Osteoblast (primary cell): ENCODE data around the gene ATG5. TPM values are rescaled to one million over a fixed set of nuclear protein-coding genes. Genes with fewer than 3 reads are reported as not detected.

Experiments
- DNase-seq: peaks from one replicate; pipeline ENCODE4 v3.0.0; 2011; ENCODE audit warnings: low spot score, mixed read lengths; ENCODE audit not compliant: insufficient read length; ENCODE audit errors: missing footprints
- H2AFZ ChIP-seq: 2 replicates; pipeline ENCODE4 v1.6.0; 2011; ENCODE audit warnings: mild to moderate bottlenecking, low read length
- H3K27ac ChIP-seq: 2 replicates; pipeline ENCODE4 v1.5.1; 2011; ENCODE audit warnings: mild to moderate bottlenecking, low read depth, low read length, moderate library complexity
- H3K27me3 ChIP-seq: 2 replicates; pipeline ENCODE4 v1.6.0; 2012; ENCODE audit warnings: mild to moderate bottlenecking, control low read depth, inconsistent platforms, low read length, moderate library complexity; ENCODE audit not compliant: insufficient read depth
- H3K36me3 ChIP-seq: 2 replicates; pipeline ENCODE4 v1.5.1; 2011; ENCODE audit warnings: mild to moderate bottlenecking, low read length, control low read depth, moderate library complexity; ENCODE audit not compliant: insufficient read depth
- H3K4me1 ChIP-seq: 2 replicates; pipeline ENCODE4 v1.5.1; 2011; ENCODE audit warnings: mild to moderate bottlenecking, low read length, control low read depth, moderate library complexity; ENCODE audit not compliant: insufficient read depth
- H3K4me2 ChIP-seq: 2 replicates; pipeline ENCODE4 v1.6.0; 2011; ENCODE audit warnings: mild to moderate bottlenecking, low read length; ENCODE audit not compliant: insufficient read depth
- H3K4me3 ChIP-seq: fragments of 200-600 bp; sonication (generic); 3 replicates; pipeline ENCODE4 v1.5.1; 2012; ENCODE audit warnings: mild to moderate bottlenecking, low read length, inconsistent platforms; ENCODE audit not compliant: insufficient read depth
- H3K79me2 ChIP-seq: 2 replicates; pipeline ENCODE4 v1.6.0; 2012; ENCODE audit warnings: mild to moderate bottlenecking, low read length, control low read depth, inconsistent platforms; ENCODE audit not compliant: insufficient read depth
- H3K9me3 ChIP-seq: 2 replicates; pipeline ENCODE4 v1.5.1; 2011; ENCODE audit warnings: low read depth, low read length, control low read depth
- H4K20me1 ChIP-seq: 2 replicates; pipeline ENCODE4 v1.6.0; 2012; ENCODE audit warnings: mild to moderate bottlenecking, low read length, control low read depth; ENCODE audit not compliant: insufficient read depth
- total RNA-seq: library from RNA; depleted of rRNA; stranded (reverse); fragments of >200 nt; gene quantifications from 2 replicates; pipeline ENCODE4 v1.2.3, GENCODE V29; 2012
- TF ChIP-seq, protein P1 (sequence below): IDR thresholded peaks from 2 replicates; pipeline ENCODE4 v1.5.1; 2011; ENCODE audit warnings: mild to moderate bottlenecking, low read depth, low read length, moderate library complexity; ENCODE audit errors: extremely low read depth

The ATG5 gene
- total RNA-seq, 1 donor, result 59.0 TPM

DNA sequence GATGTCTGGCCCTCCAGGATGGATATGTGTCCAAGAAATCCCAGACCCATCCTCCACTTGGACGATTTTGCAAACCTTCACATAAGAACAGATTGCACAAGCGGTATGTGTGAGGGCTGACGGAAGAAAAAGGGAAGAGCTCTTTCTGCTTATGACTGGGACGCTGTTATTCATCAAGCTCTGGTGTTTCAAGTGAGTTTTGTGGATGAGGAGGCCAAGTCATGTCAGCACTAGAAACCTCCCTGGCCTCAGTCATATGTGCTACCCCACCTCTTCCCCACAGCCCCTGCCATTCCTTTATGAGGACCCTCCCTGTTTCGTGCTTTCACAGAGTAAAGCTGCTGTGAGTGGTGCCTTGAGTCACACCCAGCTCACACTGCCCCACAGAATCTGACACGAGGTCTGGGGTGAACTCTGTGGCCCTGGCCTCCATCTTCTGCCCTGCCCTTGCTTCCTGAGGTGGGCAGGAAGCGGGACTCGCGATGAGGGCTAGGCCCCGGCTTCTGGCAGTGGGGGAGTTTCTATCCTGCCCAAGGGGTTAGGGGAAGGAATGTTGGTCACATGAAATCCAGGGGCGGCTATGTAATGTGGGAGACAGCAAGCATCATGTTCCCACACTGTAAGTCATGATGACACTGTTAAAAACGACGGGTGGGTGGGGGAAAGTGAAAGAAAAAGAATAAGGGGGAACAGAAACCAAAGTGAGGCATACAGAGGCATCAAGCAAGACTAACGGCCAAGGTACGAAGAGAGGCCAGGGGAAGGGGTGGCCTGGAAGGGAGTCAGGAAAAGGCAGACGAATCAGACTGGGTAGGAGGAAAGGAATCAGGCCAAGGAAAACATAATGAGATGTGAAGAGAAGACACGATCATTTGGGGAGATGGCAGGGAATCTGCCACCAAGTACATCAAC, 161.3 kb downstream of the ATG5 start:
- H4K20me1 ChIP-seq, result no peaks in the 10 kb centered on the region
- no peaks in the 10 kb centered on the region for H3K9me3 ChIP-seq
- peak overlapping the region; percentile 95 for H3K27ac ChIP-seq
- H2AFZ ChIP-seq, result peak overlapping the region; percentile 52
- peak; percentile 84 for DNase-seq
- peak overlapping the region; percentile 65 for H3K4me2 ChIP-seq
- TF ChIP-seq, protein P1, sequence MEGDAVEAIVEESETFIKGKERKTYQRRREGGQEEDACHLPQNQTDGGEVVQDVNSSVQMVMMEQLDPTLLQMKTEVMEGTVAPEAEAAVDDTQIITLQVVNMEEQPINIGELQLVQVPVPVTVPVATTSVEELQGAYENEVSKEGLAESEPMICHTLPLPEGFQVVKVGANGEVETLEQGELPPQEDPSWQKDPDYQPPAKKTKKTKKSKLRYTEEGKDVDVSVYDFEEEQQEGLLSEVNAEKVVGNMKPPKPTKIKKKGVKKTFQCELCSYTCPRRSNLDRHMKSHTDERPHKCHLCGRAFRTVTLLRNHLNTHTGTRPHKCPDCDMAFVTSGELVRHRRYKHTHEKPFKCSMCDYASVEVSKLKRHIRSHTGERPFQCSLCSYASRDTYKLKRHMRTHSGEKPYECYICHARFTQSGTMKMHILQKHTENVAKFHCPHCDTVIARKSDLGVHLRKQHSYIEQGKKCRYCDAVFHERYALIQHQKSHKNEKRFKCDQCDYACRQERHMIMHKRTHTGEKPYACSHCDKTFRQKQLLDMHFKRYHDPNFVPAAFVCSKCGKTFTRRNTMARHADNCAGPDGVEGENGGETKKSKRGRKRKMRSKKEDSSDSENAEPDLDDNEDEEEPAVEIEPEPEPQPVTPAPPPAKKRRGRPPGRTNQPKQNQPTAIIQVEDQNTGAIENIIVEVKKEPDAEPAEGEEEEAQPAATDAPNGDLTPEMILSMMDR, result no peak
- peaks cover 35% of the 10 kb centered on the region for H3K4me1 ChIP-seq
- no peaks in the 10 kb centered on the region for H3K36me3 ChIP-seq
- H3K27me3 ChIP-seq, result no peaks in the 10 kb centered on the region
- H3K79me2 ChIP-seq, result no peaks in the 10 kb centered on the region
- peak overlapping the region; percentile 14 for H3K4me3 ChIP-seq

DNA sequence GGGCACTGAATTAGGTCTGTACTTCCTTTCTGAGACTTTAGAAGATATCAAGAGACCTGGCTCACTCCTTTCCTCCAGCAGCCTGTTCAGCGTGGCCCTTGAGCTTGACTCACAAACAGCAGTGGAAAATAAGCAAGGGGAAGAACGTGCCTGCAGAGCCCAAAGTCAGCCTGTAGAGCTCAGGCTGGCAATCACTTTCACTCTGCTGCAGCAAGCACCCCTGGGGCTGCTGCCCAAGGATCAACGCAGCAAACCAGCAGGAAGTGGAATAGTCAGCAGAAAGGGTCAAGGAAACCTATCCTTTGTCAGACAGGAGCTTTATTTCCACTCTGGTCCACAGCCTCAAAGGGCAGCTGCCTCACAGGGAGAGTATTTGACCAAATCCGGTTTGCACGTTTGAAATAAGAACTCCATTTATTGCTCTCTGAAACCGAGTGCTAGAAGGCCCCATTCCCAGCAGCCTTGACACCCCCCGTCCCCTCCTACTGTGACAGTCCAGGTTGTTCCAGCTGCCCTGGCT, 162.1 kb downstream of the ATG5 start:
- H3K4me3 ChIP-seq, result peak overlapping the region; percentile 5
- H3K27ac ChIP-seq, result peak overlapping the region; percentile 95
- peak; percentile 83 for DNase-seq

DNA sequence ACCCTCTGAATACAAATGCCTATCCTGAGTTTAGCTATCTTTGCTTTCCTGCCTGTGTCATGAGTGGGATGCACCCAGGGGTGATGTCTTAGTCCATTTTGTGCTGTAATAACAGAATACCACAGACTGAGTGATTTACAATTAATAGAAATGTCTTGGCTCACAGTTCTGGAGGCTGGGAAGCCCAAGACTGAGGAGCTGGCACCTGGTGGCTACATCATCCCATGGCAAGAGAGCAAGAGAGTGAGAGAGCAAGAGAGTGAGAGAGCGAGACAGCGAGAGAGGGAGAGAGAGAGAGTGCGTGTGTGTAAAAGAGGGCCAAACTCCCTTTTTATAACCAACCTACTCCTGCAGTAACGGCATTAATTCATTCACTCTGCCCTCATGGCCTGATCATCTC, 162.6 kb downstream of the ATG5 start:
- no peaks in the 10 kb centered on the region for H3K79me2 ChIP-seq
- TF ChIP-seq, protein P1, result no peak
- peak overlapping the region; percentile 95 for H3K27ac ChIP-seq
- H3K4me2 ChIP-seq, result peak overlapping the region; percentile 65
- H4K20me1 ChIP-seq, result no peaks in the 10 kb centered on the region
- no peaks in the 10 kb centered on the region for H3K9me3 ChIP-seq
- H3K4me3 ChIP-seq, result no peak overlapping the region
- H3K36me3 ChIP-seq, result no peaks in the 10 kb centered on the region
- peak overlapping the region; percentile 52 for H2AFZ ChIP-seq
- H3K27me3 ChIP-seq, result no peaks in the 10 kb centered on the region
- H3K4me1 ChIP-seq, result peaks cover 44% of the 10 kb centered on the region
- peak; percentile 39 for DNase-seq

More for the DNA sequence above, 162.1 kb downstream of the ATG5 start:
- Histone ChIP-seq H3K4me1 (peaks cover 42% of the 10 kb centered on the region), H3K9me3 (no peaks in the 10 kb centered on the region), H4K20me1 (no peaks in the 10 kb centered on the region), H3K4me2 (peak overlapping the region; percentile 65), H3K79me2 (no peaks in the 10 kb centered on the region), H3K27me3 (no peaks in the 10 kb centered on the region), H2AFZ (peak overlapping the region; percentile 52), H3K36me3 (no peaks in the 10 kb centered on the region)
- TF ChIP-seq, protein P1, result peak; percentile 24

DNA sequence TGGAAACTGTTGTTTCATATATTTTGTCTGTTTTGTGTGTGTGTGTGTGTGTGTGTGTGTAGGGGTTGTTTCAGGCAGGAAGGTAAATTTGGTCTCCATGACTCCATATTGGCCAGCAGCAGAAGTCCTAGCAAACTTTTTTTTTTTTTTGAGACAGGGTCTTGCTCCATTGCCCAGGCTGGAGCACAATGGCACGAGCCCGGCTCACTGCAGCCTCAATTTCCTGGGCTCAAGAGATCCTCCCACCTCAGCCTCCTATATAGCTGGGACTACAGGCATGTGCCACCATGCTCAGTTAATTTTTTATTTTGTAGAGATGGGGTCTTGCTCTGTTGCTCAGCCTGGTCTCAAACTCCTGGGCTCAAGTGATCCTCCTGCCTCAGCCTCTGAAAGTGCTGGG, 163.7 kb downstream of the ATG5 start:
- no peak for DNase-seq
- Histone ChIP-seq H3K4me2 (no peak overlapping the region), H3K27ac (no peak overlapping the region), H3K9me3 (no peaks in the 10 kb centered on the region), H3K36me3 (no peaks in the 10 kb centered on the region), H2AFZ (no peak overlapping the region), H3K4me3 (no peak overlapping the region), H4K20me1 (no peaks in the 10 kb centered on the region), H3K27me3 (no peaks in the 10 kb centered on the region), H3K4me1 (peaks cover 44% of the 10 kb centered on the region), H3K79me2 (no peaks in the 10 kb centered on the region)
- TF ChIP-seq, protein P1, result no peak
